ENCODE measurements around the gene SAP30. TPM values are rescaled to one million over a fixed set of nuclear protein-coding genes. Genes with fewer than 3 reads are reported as not detected.

SAP30 gene
- total and polyA plus RNA-seq, 9 of the 15 experiments (the other 6 are each of a cell fraction or from before 2014, with no cell fraction given), result 5.9 to 51.1 (median 32.6) TPM

DNA sequence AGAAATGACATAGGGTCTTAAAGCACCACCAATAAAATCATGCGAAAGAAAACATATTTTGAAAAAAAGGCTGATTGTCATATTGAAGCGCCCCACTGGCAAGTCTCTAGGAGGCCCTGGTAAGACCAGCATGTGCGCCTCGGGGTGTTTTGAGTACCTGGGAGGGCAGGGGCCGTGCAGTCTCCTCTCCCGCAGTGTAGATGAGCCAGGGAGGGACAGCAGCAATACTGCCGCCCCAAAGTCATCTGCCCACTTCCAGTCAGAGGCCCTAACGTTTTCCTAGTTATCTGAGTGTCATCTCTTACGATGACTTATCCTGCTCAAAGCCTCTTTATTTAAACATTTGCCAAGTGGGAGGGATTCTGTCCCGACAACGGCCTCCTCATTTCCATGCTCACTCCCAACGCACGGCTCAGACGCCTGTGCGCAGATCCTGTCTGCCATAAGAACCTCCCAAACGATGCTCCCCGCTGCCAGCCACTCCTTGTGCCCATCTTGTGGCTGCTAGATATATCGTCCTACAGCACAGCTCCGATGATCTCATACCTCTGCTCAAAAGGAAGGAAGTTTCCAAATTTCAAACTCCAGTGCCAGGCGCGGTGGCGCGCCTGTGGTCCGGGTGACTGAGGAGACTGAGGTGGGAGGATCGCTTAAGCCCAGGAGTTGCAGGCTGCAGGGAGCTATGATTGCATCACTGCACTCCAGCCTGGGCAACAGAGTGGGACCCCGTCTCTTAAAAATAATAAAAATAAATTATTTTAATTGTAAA is 45.3 kb downstream of the SAP30 start:
- ChIA-PET POLR2A (no interaction called here), CTCF (ENCODE audit: low intra/inter-chr PET ratio) (interaction anchor here (2.0 to 4.1 kb wide), 2 partner anchors 98 to 402 kb away, joined by 14 to 57 read pairs; no protein-coding TSS in a partner anchor)
- FAIRE-seq (no peak), ATAC-seq (peak; percentile 22; the same call in 1 of the 3 replicates), DNase-seq (ENCODE audit: extremely low read depth in 1 of 4, low spot score in 3 of 4) (no peak)
- Histone ChIP-seq H3K4me1 (replicated peaks in 1 of 2; ENCODE audit: control insufficient read depth in 2 of 2, insufficient read depth in 2 of 2, low read length in 2 of 2) (no peaks in the 10 kb centered on the region), H2AFZ (ENCODE audit: low read depth, low read length) (peak overlapping the region; percentile 38; the same call in 1 of the 2 replicates), H3K4me3 (no peak overlapping the region), H3K9me1 (ENCODE audit: control insufficient read depth, insufficient read depth, low read length) (no peaks in the 10 kb centered on the region), H3K4me2 (ENCODE audit: insufficient read depth, low read length) (no peak overlapping the region), H3K9me3 (replicated peaks; ENCODE audit: control insufficient read depth, insufficient read depth, low read depth, low read length) (no peaks in the 10 kb centered on the region), H3K9ac (ENCODE audit: insufficient read depth in 1 of 2, low read depth in 2 of 2, low read length in 2 of 2) (no peak overlapping the region), H3K36me3 (ENCODE audit: control insufficient read depth, insufficient read depth, low read length) (no peaks in the 10 kb centered on the region), H3K27me3 (ENCODE audit: control insufficient read depth in 2 of 2, insufficient read depth in 2 of 2, low read length in 2 of 2) (no peaks in the 10 kb centered on the region), H4K20me1 (replicated peaks; ENCODE audit: control insufficient read depth, insufficient read depth, low read length) (no peaks in the 10 kb centered on the region), H3K27ac (ENCODE audit: extremely low read depth, low read depth, low read length) (no peak overlapping the region), H3K79me2 (ENCODE audit: control insufficient read depth, insufficient read depth, low read length) (no peaks in the 10 kb centered on the region)
- no TSS peak for BruUV-seq (replicated peaks)
- intact Hi-C loops (cut with micrococcal nuclease) (loop anchor here (2.0 to 10.0 kb wide), 3 partner anchors 45 to 521 kb away; partner anchors contain the start of gene SAP30), in situ Hi-C loops (cut with MboI) (loop anchor here (5.0 kb wide), 2 partner anchors 99 to 399 kb away; no protein-coding TSS in a partner anchor)
- TF ChIP-seq U2AF2 (optimal IDR thresholded peaks at IDR 0.05; ENCODE audit: low read depth, low read length) (no peak), SRF (CRISPR knock-in tag; IDR thresholded peaks at IDR 0.05) (no peak)
- TF ChIP-seq, protein P1, sequence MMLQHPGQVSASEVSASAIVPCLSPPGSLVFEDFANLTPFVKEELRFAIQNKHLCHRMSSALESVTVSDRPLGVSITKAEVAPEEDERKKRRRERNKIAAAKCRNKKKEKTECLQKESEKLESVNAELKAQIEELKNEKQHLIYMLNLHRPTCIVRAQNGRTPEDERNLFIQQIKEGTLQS (IDR thresholded peaks at IDR 0.05), result peak; percentile 56
- TF ChIP-seq, protein P1 (CRISPR knock-in tag; conservative IDR thresholded peaks at IDR 0.05), result no peak
- 46% methylated on average over 23 of the region's 26 CpGs for WGBS (ENCODE audit: insufficient coverage, low coverage, missing lambda C conversion rate)
